OCI-LY7 (cell line): ENCODE data around the gene COPS3. TPM values are rescaled to one million over a fixed set of nuclear protein-coding genes. Genes with fewer than 3 reads are reported as not detected.

Experiments used
- BruUV-seq: library from RNA; stranded (reverse); fragments of 400-500 nt; replicated peaks from 2 replicates; lab custom pipeline; 2021; lab: Mats Ljungman, UMichigan
- CTCF ChIA-PET: fragments of 300-600 bp; sonication (Branson Sonifier 250); formaldehyde crosslinking; loops from one replicate; lab custom pipeline; 2022; ENCODE audit warnings: antibody characterized with exemption; ENCODE audit not compliant: unreplicated experiment; lab: Charles Lee
- POLR2A ChIA-PET: fragments of 300-600 bp; sonication (Branson Sonifier 250); formaldehyde crosslinking; loops from one replicate; lab custom pipeline; 2022; ENCODE audit warnings: antibody characterized with exemption; lab: Charles Lee
- DNase-seq: peaks from one replicate; pipeline ENCODE4 v3.0.0-alpha.2; 2015; ENCODE audit warnings: low spot score
- H2AFZ ChIP-seq: fragments of 200-600 bp; sonication (generic), shearing (Covaris generic); 2 replicates; pipeline ENCODE4 v1.6.1; 2014; ENCODE audit warnings: mild to moderate bottlenecking, antibody characterized with exemption, low read length, moderate library complexity
- H3K27ac ChIP-seq: fragments of 200-600 bp; sonication (generic); 2 replicates; pipeline ENCODE4 v1.5.1; 2014; ENCODE audit warnings: mixed run types, low read depth, mild to moderate bottlenecking, moderate library complexity, low read length, inconsistent platforms; ENCODE audit not compliant: poor library complexity, severe bottlenecking
- H3K36me3 ChIP-seq: fragments of 200-600 bp; sonication (generic); 2 replicates; pipeline ENCODE4 v1.6.1; 2014; ENCODE audit warnings: mild to moderate bottlenecking, antibody characterized with exemption, low read length, moderate library complexity, mixed read lengths; ENCODE audit not compliant: insufficient read depth
- H3K4me1 ChIP-seq: fragments of 200-600 bp; sonication (generic); 2 replicates; pipeline ENCODE4 v1.5.1; 2014; ENCODE audit warnings: mild to moderate bottlenecking, low read length; ENCODE audit not compliant: insufficient read depth, poor library complexity, severe bottlenecking
- H3K4me2 ChIP-seq: fragments of 200-600 bp; sonication (generic); 2 replicates; pipeline ENCODE4 v1.6.1; 2014; ENCODE audit warnings: mild to moderate bottlenecking, low read length
- H3K4me3 ChIP-seq: fragments of 200-600 bp; sonication (generic); 2 replicates; pipeline ENCODE4 v1.5.1; 2014; ENCODE audit warnings: mild to moderate bottlenecking, low read depth, low read length; ENCODE audit not compliant: poor library complexity, severe bottlenecking
- H3K79me2 ChIP-seq: fragments of 200-600 bp; sonication (generic); 2 replicates; pipeline ENCODE4 v1.6.1; 2016; ENCODE audit warnings: low read depth, mild to moderate bottlenecking, low read length, moderate library complexity, mixed read lengths; ENCODE audit not compliant: insufficient read depth
- H3K9me2 ChIP-seq: fragments of 200-600 bp; sonication (generic); 2 replicates; pipeline ENCODE4 v1.6.1; 2016; ENCODE audit warnings: mild to moderate bottlenecking, low read length, mixed read lengths; ENCODE audit not compliant: insufficient read depth
- H3K9me3 ChIP-seq: fragments of 200-600 bp; sonication (generic); 2 replicates; pipeline ENCODE4 v1.6.1; 2014; ENCODE audit warnings: mild to moderate bottlenecking, mixed run types, low read length, mixed read lengths
- H4K20me1 ChIP-seq: fragments of 200-600 bp; sonication (generic); 2 replicates; pipeline ENCODE4 v1.6.1; 2014; ENCODE audit warnings: mild to moderate bottlenecking, antibody characterized with exemption, low read length, moderate library complexity, mixed read lengths; ENCODE audit not compliant: insufficient read depth
- EZH2phosphoT487 ChIP-seq: fragments of 200-600 bp; sonication (generic); IDR thresholded peaks from 2 replicates; pipeline ENCODE4 v1.6.1; 2018; ENCODE audit warnings: low read depth, borderline replicate concordance, mild to moderate bottlenecking, mixed run types, antibody characterized with exemption, low read length, moderate library complexity, mixed read lengths
- intact Hi-C: fragments of 100-400 bp; cut with micrococcal nuclease; formaldehyde crosslinking; loops from one replicate; pipeline ENCODE4 v1.10.0; 2022; ENCODE audit not compliant: unreplicated experiment
- total RNA-seq, 2 experiments: library from RNA; depleted of rRNA in 1 of 2; stranded (reverse); fragments of >200 nt in 1 of 2; shearing (Covaris generic) in 1 of 2; gene quantifications; 2 replicates each; pipeline ENCODE4 v1.2.3, GENCODE V29; 2014 to 2022
- TF ChIP-seq, protein P1 (sequence below): fragments of 200-600 bp; sonication (generic); conservative IDR thresholded peaks from 2 replicates; pipeline ENCODE4 v1.5.1; 2014; ENCODE audit warnings: mild to moderate bottlenecking, antibody characterized with exemption, low read length, moderate library complexity, mixed read lengths

Gene COPS3
- total RNA-seq, 2 experiments from 2014 or later: 83.9 to 113 TPM

GRCh38 chr17:17236295-17237025 is 44.6 kb downstream of the COPS3 start:
- Histone ChIP-seq H3K4me1 (peaks cover 22% of the 10 kb centered on the region), H2AFZ (peak overlapping the region; percentile 63), H3K9me2 (no peaks in the 10 kb centered on the region), H3K79me2 (peaks cover 12% of the 10 kb centered on the region; the same call in 1 of the 2 replicates), H3K4me3 (peak overlapping the region; percentile 86), H3K4me2 (peak overlapping the region; percentile 76), H3K36me3 (peaks cover 1% of the 10 kb centered on the region; the same call in 1 of the 2 replicates), H4K20me1 (no peaks in the 10 kb centered on the region), H3K27ac (peak overlapping the region; percentile 40), H3K9me3 (no peaks in the 10 kb centered on the region)
- DNase-seq: no peak
- ChIA-PET POLR2A (interaction anchor here (0.7 kb wide), 1 partner anchor 193 kb away, joined by 3 read pairs; no protein-coding TSS in a partner anchor), CTCF (no interaction called here)
- TSS peak; percentile 72 for BruUV-seq
- no peak for TF ChIP-seq EZH2phosphoT487
- TF ChIP-seq, protein P1, sequence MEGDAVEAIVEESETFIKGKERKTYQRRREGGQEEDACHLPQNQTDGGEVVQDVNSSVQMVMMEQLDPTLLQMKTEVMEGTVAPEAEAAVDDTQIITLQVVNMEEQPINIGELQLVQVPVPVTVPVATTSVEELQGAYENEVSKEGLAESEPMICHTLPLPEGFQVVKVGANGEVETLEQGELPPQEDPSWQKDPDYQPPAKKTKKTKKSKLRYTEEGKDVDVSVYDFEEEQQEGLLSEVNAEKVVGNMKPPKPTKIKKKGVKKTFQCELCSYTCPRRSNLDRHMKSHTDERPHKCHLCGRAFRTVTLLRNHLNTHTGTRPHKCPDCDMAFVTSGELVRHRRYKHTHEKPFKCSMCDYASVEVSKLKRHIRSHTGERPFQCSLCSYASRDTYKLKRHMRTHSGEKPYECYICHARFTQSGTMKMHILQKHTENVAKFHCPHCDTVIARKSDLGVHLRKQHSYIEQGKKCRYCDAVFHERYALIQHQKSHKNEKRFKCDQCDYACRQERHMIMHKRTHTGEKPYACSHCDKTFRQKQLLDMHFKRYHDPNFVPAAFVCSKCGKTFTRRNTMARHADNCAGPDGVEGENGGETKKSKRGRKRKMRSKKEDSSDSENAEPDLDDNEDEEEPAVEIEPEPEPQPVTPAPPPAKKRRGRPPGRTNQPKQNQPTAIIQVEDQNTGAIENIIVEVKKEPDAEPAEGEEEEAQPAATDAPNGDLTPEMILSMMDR: no peak
- intact Hi-C loops: loop anchor here (2.0 to 5.0 kb wide), 2 partner anchors 68 to 584 kb away; partner anchors contain the start of gene ZNF624

GRCh38 chr17:17235212-17236174 is 45.6 kb downstream of the COPS3 start:
- intact Hi-C loops: loop anchor here (2.0 to 5.0 kb wide), 2 partner anchors 69 to 583 kb away; partner anchors contain the start of gene ZNF624
- DNase-seq: no peak

More at GRCh38 chr17:17235212-17236174, 45.6 kb downstream of the COPS3 start:
- Histone ChIP-seq H3K4me1 (peaks cover 22% of the 10 kb centered on the region), H3K9me3 (no peaks in the 10 kb centered on the region), H3K9me2 (no peaks in the 10 kb centered on the region), H3K4me2 (peak overlapping the region; percentile 76), H3K27ac (no peak overlapping the region), H3K36me3 (peaks cover 5% of the 10 kb centered on the region; the same call in 1 of the 2 replicates), H4K20me1 (no peaks in the 10 kb centered on the region), H3K4me3 (peak overlapping the region; percentile 86), H3K79me2 (peaks cover 12% of the 10 kb centered on the region; the same call in 1 of the 2 replicates), H2AFZ (no peak overlapping the region)
- no TSS peak for BruUV-seq
- TF ChIP-seq, protein P1: no peak
- no peak for TF ChIP-seq EZH2phosphoT487
- ChIA-PET POLR2A (interaction anchor here (0.6 kb wide), 2 partner anchors 178 to 238 kb away, joined by 3 to 4 read pairs; no protein-coding TSS in a partner anchor), CTCF (no interaction called here)
